Left ventricle myocardium inferior (tissue), 1 donor: Measurements from ENCODE around the gene HOXB1. TPM values are rescaled to one million over a fixed set of nuclear protein-coding genes. Genes with fewer than 3 reads are reported as not detected.

ENCODE experiments used
- DNase-seq: peaks from one replicate; pipeline ENCODE4 v3.0.0-alpha.2; 2020
- H3K27ac ChIP-seq: fragments of 200-600 bp; replicated peaks from 2 replicates; pipeline ENCODE4 v1.8.0; 2021
- H3K27me3 ChIP-seq: fragments of 200-600 bp; 2 replicates; pipeline ENCODE4 v1.8.0; 2021; ENCODE audit warnings: low read depth
- H3K36me3 ChIP-seq: fragments of 200-600 bp; 2 replicates; pipeline ENCODE4 v1.8.0; 2021
- H3K4me1 ChIP-seq: fragments of 200-600 bp; 2 replicates; pipeline ENCODE4 v1.8.0; 2021
- H3K4me3 ChIP-seq: fragments of 200-600 bp; 2 replicates; pipeline ENCODE4 v1.8.0; 2021; ENCODE audit warnings: mild to moderate bottlenecking, moderate library complexity
- H3K9me3 ChIP-seq: fragments of 200-600 bp; replicated peaks from 2 replicates; pipeline ENCODE4 v1.8.0; 2021
- intact Hi-C: fragments of 100-400 bp; cut with micrococcal nuclease; formaldehyde crosslinking; loops from one replicate; pipeline ENCODE4 v1.11.0; 2022
- total RNA-seq: library from RNA; stranded (reverse); fragmentation: NEBNext Ultra II Directional; extraction: Animal tissue kit (Norgen Biotek cat#: 25700); gene quantifications from one replicate; pipeline ENCODE4 v1.2.1, GENCODE V29; 2021
- TF ChIP-seq, protein P1 (sequence below): fragments of 200-600 bp; IDR thresholded peaks from 2 replicates; pipeline ENCODE4 v1.8.0; 2021; ENCODE audit warnings: antibody characterized with exemption, mild to moderate bottlenecking, borderline replicate concordance
- donor health status: DM: no; HTN: yes; CAD: no; lungs with severe emphysema.

The HOXB1 gene
- total RNA-seq, 1 donor from 2014 or later: not detected

DNA sequence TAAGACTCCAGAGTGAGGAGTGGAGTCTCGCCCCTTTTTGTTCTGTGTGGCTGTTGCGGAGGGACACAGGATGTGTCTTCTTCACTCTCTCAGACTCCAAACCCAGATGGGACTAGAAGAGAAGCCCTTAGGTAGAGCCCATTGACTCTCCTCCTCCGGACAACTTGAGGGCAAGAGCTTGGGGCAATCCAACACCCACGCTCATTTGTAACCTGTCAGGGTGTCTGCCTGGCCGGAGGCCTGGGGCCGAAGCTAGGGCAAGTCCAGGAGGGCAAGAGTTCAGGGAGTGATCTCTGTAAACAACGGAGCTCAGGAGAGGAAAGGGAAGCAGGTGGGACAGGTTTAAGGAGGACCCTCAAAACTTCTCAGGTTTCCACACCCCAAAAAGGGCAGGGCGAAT lies 1.4 kb upstream of the HOXB1 start:
- peaks cover 98% of the 10 kb centered on the region for H3K27me3 ChIP-seq
- H3K4me3 ChIP-seq: no peak overlapping the region
- TF ChIP-seq, protein P1, sequence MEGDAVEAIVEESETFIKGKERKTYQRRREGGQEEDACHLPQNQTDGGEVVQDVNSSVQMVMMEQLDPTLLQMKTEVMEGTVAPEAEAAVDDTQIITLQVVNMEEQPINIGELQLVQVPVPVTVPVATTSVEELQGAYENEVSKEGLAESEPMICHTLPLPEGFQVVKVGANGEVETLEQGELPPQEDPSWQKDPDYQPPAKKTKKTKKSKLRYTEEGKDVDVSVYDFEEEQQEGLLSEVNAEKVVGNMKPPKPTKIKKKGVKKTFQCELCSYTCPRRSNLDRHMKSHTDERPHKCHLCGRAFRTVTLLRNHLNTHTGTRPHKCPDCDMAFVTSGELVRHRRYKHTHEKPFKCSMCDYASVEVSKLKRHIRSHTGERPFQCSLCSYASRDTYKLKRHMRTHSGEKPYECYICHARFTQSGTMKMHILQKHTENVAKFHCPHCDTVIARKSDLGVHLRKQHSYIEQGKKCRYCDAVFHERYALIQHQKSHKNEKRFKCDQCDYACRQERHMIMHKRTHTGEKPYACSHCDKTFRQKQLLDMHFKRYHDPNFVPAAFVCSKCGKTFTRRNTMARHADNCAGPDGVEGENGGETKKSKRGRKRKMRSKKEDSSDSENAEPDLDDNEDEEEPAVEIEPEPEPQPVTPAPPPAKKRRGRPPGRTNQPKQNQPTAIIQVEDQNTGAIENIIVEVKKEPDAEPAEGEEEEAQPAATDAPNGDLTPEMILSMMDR: no peak
- intact Hi-C loops: no loop called here
- H3K27ac ChIP-seq: no peak overlapping the region
- peaks cover 1% of the 10 kb centered on the region for H3K4me1 ChIP-seq
- no peak for DNase-seq
- H3K9me3 ChIP-seq: no peaks in the 10 kb centered on the region
- no peaks in the 10 kb centered on the region for H3K36me3 ChIP-seq

DNA sequence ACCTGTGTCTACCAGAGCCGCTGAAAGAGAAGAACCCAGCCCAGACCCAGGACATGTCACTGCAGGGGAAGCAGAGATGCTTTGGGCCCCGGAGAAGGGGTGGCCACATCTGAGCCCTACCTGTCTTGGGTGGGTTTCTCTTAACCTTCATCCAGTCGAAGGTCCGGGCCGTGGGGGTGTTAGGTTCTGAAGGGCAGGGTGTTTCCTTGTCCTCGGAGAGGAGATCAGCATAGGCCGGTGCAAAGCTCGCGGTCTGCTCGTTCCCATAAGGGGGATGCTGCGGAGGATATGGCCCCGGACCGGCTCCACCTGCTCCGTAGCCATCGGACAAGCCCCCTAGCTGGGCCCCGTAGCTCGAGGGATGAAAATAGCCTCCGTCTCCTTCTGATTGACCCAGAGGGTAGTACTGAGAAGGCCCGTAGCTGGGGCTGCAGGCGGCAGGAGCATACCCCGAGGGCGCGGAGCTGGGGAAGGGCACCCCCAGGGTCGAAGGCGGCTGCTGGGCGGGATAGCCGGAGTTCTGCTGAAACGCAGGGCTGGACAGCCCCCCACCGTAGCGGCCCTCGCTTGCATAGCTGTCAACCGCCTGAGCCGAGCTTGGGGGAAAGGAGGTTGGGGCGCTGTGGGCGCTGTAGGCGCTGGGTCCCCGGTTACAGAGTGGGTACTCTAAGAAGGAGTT lies 464 bp downstream of the HOXB1 start:
- intact Hi-C loops: no loop called here
- H3K27me3 ChIP-seq: peaks cover 100% of the 10 kb centered on the region

DNA sequence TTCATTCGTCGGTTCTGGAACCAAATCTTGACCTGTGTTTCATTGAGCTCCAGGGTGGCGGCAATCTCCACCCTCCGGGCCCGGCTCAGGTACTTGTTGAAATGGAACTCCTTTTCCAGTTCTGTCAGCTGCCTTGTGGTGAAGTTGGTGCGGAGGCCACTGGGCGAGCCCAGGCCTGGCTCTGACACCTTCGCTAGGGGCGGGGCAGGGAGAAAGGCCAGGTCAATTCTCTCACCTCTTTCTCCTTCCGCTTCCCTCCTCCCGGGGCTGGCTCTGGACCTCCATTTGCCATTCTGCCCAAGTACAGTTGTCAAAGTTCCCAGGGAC lies 1.2 kb downstream of the HOXB1 start:
- Histone ChIP-seq H3K36me3 (no peaks in the 10 kb centered on the region), H3K4me3 (no peak overlapping the region), H3K27me3 (peaks cover 100% of the 10 kb centered on the region), H3K9me3 (no peaks in the 10 kb centered on the region), H3K4me1 (peaks cover 6% of the 10 kb centered on the region), H3K27ac (no peak overlapping the region)
- TF ChIP-seq, protein P1: no peak
- intact Hi-C loops: no loop called here
- no peak for DNase-seq

More for the DNA sequence above, 464 bp downstream of the HOXB1 start:
- no peak overlapping the region for H3K4me3 ChIP-seq
- no peak for DNase-seq
- H3K36me3 ChIP-seq: no peaks in the 10 kb centered on the region
- peaks cover 6% of the 10 kb centered on the region for H3K4me1 ChIP-seq
- no peaks in the 10 kb centered on the region for H3K9me3 ChIP-seq
- TF ChIP-seq, protein P1: no peak
- no peak overlapping the region for H3K27ac ChIP-seq

DNA sequence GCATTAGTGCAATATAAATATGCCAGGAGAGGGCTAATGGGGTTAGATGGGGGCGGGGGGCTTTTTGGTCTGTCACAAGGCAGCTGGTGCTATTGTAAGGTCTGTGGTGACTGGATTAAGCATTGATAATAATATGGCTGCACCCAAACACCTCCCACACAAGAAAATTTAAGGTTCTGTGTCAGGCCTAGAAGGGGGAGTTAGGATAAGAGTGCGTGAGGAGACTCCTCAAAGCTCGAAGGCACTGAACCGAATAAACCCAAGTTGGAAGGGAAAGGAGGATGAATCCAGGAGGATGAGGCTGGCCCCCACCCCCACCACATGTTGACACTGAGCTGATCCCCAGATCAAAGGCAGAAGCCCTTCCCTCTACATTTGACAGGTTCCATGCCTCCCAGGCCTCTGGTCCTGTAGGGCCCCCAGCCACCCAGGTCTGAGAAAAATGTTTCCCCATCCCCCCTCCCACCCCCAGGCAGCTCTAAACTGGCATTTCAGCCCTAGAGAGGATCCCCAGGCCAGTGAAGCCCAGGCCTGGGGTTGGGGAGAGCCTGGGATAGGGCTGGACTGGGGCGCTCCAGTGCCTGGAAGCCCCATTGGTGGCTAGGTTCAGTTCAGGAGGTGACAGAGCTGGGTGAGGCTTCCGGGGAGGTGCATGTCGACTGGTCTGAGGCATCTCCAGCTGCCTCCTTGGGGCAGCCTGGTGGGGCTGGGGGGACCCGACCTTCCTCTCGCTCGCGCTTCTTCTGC lies 1.7 kb downstream of the HOXB1 start:
- DNase-seq: no peak
- H3K27ac ChIP-seq: no peak overlapping the region
- no peak overlapping the region for H3K4me3 ChIP-seq
- TF ChIP-seq, protein P1: no peak
- H3K36me3 ChIP-seq: no peaks in the 10 kb centered on the region
- no peaks in the 10 kb centered on the region for H3K9me3 ChIP-seq
- peaks cover 100% of the 10 kb centered on the region for H3K27me3 ChIP-seq
- intact Hi-C loops: no loop called here
- peaks cover 6% of the 10 kb centered on the region for H3K4me1 ChIP-seq

DNA sequence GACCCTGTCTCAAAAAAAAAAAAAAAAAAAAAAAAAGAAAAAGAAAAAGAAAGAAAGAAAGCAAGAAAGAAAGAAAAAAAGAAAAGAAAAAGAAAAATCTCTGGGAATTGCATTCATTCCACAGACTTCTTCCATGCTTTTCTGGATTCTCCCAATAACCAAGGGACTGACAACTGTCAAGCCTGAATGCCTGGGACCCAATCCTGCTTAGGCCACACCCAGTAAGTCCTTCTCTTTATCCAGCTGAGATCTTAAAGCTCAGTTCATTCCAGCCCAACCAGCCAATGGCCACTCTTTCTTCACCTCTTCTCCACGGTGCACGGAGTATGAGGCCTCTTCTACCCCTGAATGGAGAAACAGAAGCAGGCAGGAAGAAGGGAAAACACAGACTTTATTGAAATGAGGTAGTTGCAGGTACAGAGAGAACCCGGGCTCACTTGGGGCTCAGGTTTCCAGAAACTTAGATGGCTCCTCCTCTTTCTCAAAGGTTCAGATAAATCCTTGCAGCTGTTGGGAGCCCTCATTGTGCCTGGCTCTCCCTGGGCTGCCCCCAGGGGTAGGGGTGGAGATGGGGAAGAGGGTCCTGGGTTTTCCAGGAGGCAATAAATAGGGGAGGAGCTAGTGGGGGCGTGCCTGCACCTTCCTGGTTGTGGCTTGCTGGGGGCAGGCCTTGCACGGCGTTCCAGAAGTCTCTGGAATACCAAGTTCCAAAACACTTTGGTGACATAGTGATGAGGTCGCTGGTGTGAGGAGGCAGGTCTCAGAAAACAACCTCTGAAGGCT lies 2.5 kb downstream of the HOXB1 start:
- no peaks in the 10 kb centered on the region for H3K9me3 ChIP-seq
- TF ChIP-seq, protein P1: no peak
- H3K27me3 ChIP-seq: peaks cover 100% of the 10 kb centered on the region
- intact Hi-C loops: no loop called here
- no peak overlapping the region for H3K4me3 ChIP-seq
- H3K4me1 ChIP-seq: peaks cover 6% of the 10 kb centered on the region
- H3K27ac ChIP-seq: no peak overlapping the region
- DNase-seq: no peak
- H3K36me3 ChIP-seq: no peaks in the 10 kb centered on the region
